Endothelial cell of umbilical vein (primary cell): ENCODE data around the gene CRYGS. TPM values are rescaled to one million over a fixed set of nuclear protein-coding genes. Genes with fewer than 3 reads are reported as not detected.

Source experiments
- BruUV-seq: library from RNA; stranded (reverse); fragments of 400-500 nt; replicated peaks from 2 replicates; lab custom pipeline; 2021; lab: Mats Ljungman, UMichigan
- CTCF ChIA-PET: fragments of 300-600, 350-600 bp; sonication (Branson Sonifier 250); formaldehyde crosslinking; loops from one replicate; lab custom pipeline; 2021; ENCODE audit warnings: antibody characterized with exemption, inconsistent platforms; lab: Charles Lee
- POLR2A ChIA-PET: fragments of 300-600, 350-600 bp; sonication (Branson Sonifier 250); formaldehyde crosslinking; loops from one replicate; lab custom pipeline; 2021; ENCODE audit warnings: antibody characterized with exemption, inconsistent platforms; lab: Charles Lee
- DNase-seq: peaks from one replicate; pipeline ENCODE4 v3.0.0-alpha.2; 2011; ENCODE audit warnings: low read depth, low spot score
- FAIRE-seq: peaks from 2 replicates; lab custom pipeline; 2011; peaks lifted over from hg19 to GRCh38; lab: Jason Lieb, UNC
- H2AFZ ChIP-seq: 2 replicates; pipeline ENCODE4 v1.6.0; 2012; ENCODE audit warnings: low read depth, low read length, control low read depth, inconsistent platforms
- H3K27ac ChIP-seq: 2 replicates; pipeline ENCODE4 v1.5.1; 2011; ENCODE audit warnings: low read depth, mild to moderate bottlenecking, control low read depth, low read length, moderate library complexity; ENCODE audit not compliant: insufficient read depth
- H3K27me3 ChIP-seq, 2 experiments: 2 replicates each; pipeline versions ENCODE4 v1.6.0 to v1.6.1; 2011; ENCODE audit warnings: low read length in 2 of 2, mixed read lengths in 1 of 2; ENCODE audit not compliant: control insufficient read depth in 2 of 2, insufficient read depth in 2 of 2
- H3K36me3 ChIP-seq, 2 experiments: 2 replicates in 1 of 2; 3 replicates in 1 of 2; pipeline ENCODE4 v1.5.1; 2011; ENCODE audit warnings: low read length in 2 of 2, mild to moderate bottlenecking in 1 of 2, moderate library complexity in 1 of 2; ENCODE audit not compliant: control insufficient read depth in 2 of 2, insufficient read depth in 2 of 2; ENCODE audit errors: extremely low read depth in 1 of 2
- H3K4me1 ChIP-seq: 3 replicates; pipeline ENCODE4 v1.5.1; 2011; ENCODE audit warnings: mild to moderate bottlenecking, low read length; ENCODE audit not compliant: control insufficient read depth, insufficient read depth; ENCODE audit errors: extremely low read depth
- H3K4me2 ChIP-seq: 2 replicates; pipeline ENCODE4 v1.6.1; 2011; ENCODE audit warnings: low read length, control low read depth, mixed read lengths; ENCODE audit not compliant: insufficient read depth
- H3K4me3 ChIP-seq, 3 experiments: fragments of 200-600 bp in 1 of 3; sonication (generic), shearing (Covaris generic) in 1 of 3; replicated peaks in 1 of 3; 2 replicates each; pipeline ENCODE4 v1.5.1; 2011 to 2016; ENCODE audit warnings: control low read depth in 3 of 3, low read length in 3 of 3, mild to moderate bottlenecking in 2 of 3, inconsistent platforms in 1 of 3, low read depth in 1 of 3, moderate library complexity in 1 of 3; ENCODE audit not compliant: insufficient read depth in 1 of 3
- H3K79me2 ChIP-seq: 2 replicates; pipeline ENCODE4 v1.6.0; 2012; ENCODE audit warnings: low read length, inconsistent platforms; ENCODE audit not compliant: control insufficient read depth, insufficient read depth
- H3K9ac ChIP-seq: replicated peaks from 2 replicates; pipeline ENCODE3; 2011; ENCODE audit warnings: low read length, control low read depth; ENCODE audit not compliant: insufficient read depth; ENCODE audit errors: extremely low read depth
- H3K9me1 ChIP-seq: replicated peaks from 3 replicates; pipeline ENCODE4 v1.6.0; 2011; ENCODE audit warnings: mild to moderate bottlenecking, low read length; ENCODE audit not compliant: control insufficient read depth, insufficient read depth; ENCODE audit errors: extremely low read depth
- H3K9me3 ChIP-seq: replicated peaks from 2 replicates; pipeline ENCODE4 v1.5.1; 2012; ENCODE audit warnings: low read length, inconsistent platforms; ENCODE audit not compliant: control insufficient read depth, insufficient read depth
- H4K20me1 ChIP-seq: replicated peaks from 2 replicates; pipeline ENCODE3; 2011; ENCODE audit warnings: mild to moderate bottlenecking, low read length; ENCODE audit not compliant: control insufficient read depth, insufficient read depth; ENCODE audit errors: extremely low read depth
- CTCF ChIP-seq, 2 donors: IDR thresholded peaks; 1 replicate in 1 of 2; 2 replicates in 1 of 2; pipeline ENCODE4 v1.5.1; 2011; ENCODE audit warnings: low read length in 2 of 2, mild to moderate bottlenecking in 2 of 2, moderate library complexity in 2 of 2, control low read depth in 1 of 2, inconsistent platforms in 1 of 2, low read depth in 1 of 2; ENCODE audit not compliant: insufficient read depth in 1 of 2; ENCODE audit errors: extremely low read depth in 1 of 2
- EZH2 ChIP-seq: IDR thresholded peaks from 2 replicates; pipeline ENCODE4 v1.6.1; 2012; ENCODE audit warnings: borderline replicate concordance, low read depth, mild to moderate bottlenecking, moderate library complexity, low read length, inconsistent platforms; ENCODE audit not compliant: severe bottlenecking
- FOS ChIP-seq: IDR thresholded peaks from 2 replicates; pipeline ENCODE4 v1.6.1; 2011; ENCODE audit warnings: mild to moderate bottlenecking, low read length, moderate library complexity, borderline replicate concordance; ENCODE audit not compliant: insufficient read depth
- JUN ChIP-seq: IDR thresholded peaks from 2 replicates; pipeline ENCODE4 v1.6.1; 2011; ENCODE audit warnings: borderline replicate concordance, low read depth; ENCODE audit not compliant: insufficient read length, insufficient read depth
- MAX ChIP-seq: IDR thresholded peaks from 2 replicates; pipeline ENCODE4 v1.6.1; 2011; ENCODE audit not compliant: insufficient read depth, insufficient read length
- MYC ChIP-seq: IDR thresholded peaks from one replicate; pipeline ENCODE4 v1.6.1; 2011; ENCODE audit warnings: mild to moderate bottlenecking, low read depth, low read length
- POLR2A ChIP-seq: IDR thresholded peaks from 2 replicates; pipeline ENCODE4 v1.6.1; 2012; ENCODE audit warnings: low read depth, mild to moderate bottlenecking, control low read depth, low read length
- POLR2AphosphoS5 ChIP-seq: IDR thresholded peaks from 2 replicates; pipeline ENCODE4 v1.6.1; 2012; ENCODE audit warnings: low read depth, mild to moderate bottlenecking, control low read depth, low read length, moderate library complexity; ENCODE audit not compliant: insufficient read depth
- dilution Hi-C: fragments of 300-500 bp; cut with MboI; formaldehyde crosslinking; loops from one replicate; pipeline ENCODE4 v1.15.0; 2019; ENCODE audit warnings: low sequenced_read_pairs; ENCODE audit not compliant: extremely low pct_ligation_motif_present
- intact Hi-C: fragments of 100-400 bp; cut with micrococcal nuclease; formaldehyde crosslinking; loops from one replicate; pipeline ENCODE4 v1.10.0; 2022
- polyA plus RNA-seq, 4 experiments: library from polyadenylated mRNA; depleted of rRNA in 3 of 4; stranded (reverse) in 3 of 4; unstranded in 1 of 4; fragments of >200 nt; gene quantifications; 2 replicates each; pipeline versions ENCODE4 v1.2.1 to v1.2.3, GENCODE V29; 2011 to 2012; ENCODE audit warnings: missing spikeins in 1 of 4
- total RNA-seq: library from RNA; stranded (reverse); gene quantifications from 2 replicates; pipeline ENCODE4 v1.2.3, GENCODE V29; 2021

Gene CRYGS
- total and polyA plus RNA-seq, 2 donors (not counting 3 experiments of a cell fraction or from before 2014, with no cell fraction given), result 5.0 TPM

DNA sequence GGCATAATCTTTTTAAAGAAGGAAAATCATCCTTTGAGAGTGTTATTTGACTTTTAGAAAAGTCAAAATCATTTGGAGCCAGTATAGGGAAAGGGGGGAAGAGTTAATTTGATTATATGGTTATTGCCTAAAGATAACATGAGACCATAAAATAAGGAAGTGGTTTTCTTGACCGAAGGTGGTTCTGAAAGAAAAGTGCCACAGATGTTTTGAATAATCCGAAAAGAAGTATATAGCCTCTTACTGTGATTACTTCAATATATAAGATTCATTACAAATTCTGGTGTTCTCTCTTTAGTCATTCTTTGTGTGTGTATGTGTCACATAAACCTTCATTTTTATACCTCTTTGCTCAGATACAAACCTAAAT, 27.4 kb upstream of the CRYGS start:
- H3K27ac ChIP-seq, result no peak overlapping the region
- H3K27me3 ChIP-seq, result no peaks in the 10 kb centered on the region
- CTCF ChIA-PET, result interaction anchor here (0.8 to 1.6 kb wide), 2 partner anchors 14 to 594 kb away, joined by 3 read pairs; no protein-coding TSS in a partner anchor
- no peaks in the 10 kb centered on the region for H3K9me3 ChIP-seq
- POLR2A ChIA-PET, result interaction anchor here (1.9 kb wide), 1 partner anchor 212 kb away, joined by 27 read pairs; the partner anchor contains the start of gene EIF4A2
- TF ChIP-seq JUN, result no peak
- no peak for TF ChIP-seq MAX
- TF ChIP-seq FOS, result no peak
- no peak for TF ChIP-seq CTCF (IDR thresholded peaks at IDR 0.05; ENCODE audit: extremely low read depth in 1 of 2, insufficient read depth in 1 of 2, low read depth in 1 of 2, low read length in 2 of 2)
- no peak for TF ChIP-seq EZH2
- TF ChIP-seq POLR2A, result no peak
- TF ChIP-seq POLR2AphosphoS5, result no peak
- no peak for TF ChIP-seq MYC
- intact Hi-C loops, result loop anchor here (2.0 to 5.0 kb wide), 4 partner anchors 45 to 567 kb away; partner anchors contain the start of genes RFC4 and RPL39L
- no peak overlapping the region for H2AFZ ChIP-seq
- H3K36me3 ChIP-seq, result peaks cover 6 to 7% of the 10 kb centered on the region in 2 experiments
- H3K4me3 ChIP-seq, result peak overlapping the region in 2 of 3 experiments; percentile 61 to 90
- H3K4me1 ChIP-seq, result peaks cover 18% of the 10 kb centered on the region
- dilution Hi-C loops, result no loop called here
- FAIRE-seq (no peak), DNase-seq (no peak)
- H4K20me1 ChIP-seq, result no peaks in the 10 kb centered on the region
- H3K9me1 ChIP-seq, result no peaks in the 10 kb centered on the region
- H3K79me2 ChIP-seq, result peaks cover 16% of the 10 kb centered on the region
- H3K4me2 ChIP-seq, result peak overlapping the region; percentile 35
- BruUV-seq, result no TSS peak
- H3K9ac ChIP-seq, result peak overlapping the region; percentile 84
